Measurements from ENCODE around the gene ABRACL. TPM values are rescaled to one million over a fixed set of nuclear protein-coding genes. Genes with fewer than 3 reads are reported as not detected.

ABRACL gene
- total and polyA plus RNA-seq, 2 experiments from 2014 or later: 81.8 to 110 TPM

DNA sequence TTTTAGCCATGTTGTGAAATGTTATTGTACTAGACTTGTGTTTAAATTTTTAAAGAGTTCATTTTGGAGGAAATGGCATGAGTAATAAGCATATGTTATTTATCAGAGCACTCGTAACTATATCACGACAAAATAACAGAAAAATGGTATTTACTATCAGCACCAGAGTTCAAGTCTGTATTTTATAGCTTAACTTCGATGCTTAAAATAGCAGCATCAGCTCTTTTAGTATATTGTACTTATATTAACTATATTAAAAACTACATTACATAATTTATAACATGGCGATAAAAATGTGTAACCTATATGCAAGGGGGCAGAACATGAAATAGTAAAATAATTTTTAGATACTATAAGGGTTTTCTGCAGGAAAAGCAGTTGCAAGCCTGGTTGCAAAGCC is 52.9 kb downstream of the ABRACL start:
- Histone ChIP-seq H3K4me3 (no peak overlapping the region), H3K9me2 (replicated peaks; ENCODE audit: insufficient read depth) (no peaks in the 10 kb centered on the region), H2AFZ (no peak overlapping the region), H3K36me3 (replicated peaks; ENCODE audit: insufficient read depth, low read depth) (no peaks in the 10 kb centered on the region), H3K79me2 (no peaks in the 10 kb centered on the region), H3K27me3 (no peaks in the 10 kb centered on the region), H3K27ac (no peak overlapping the region), H4K20me1 (ENCODE audit: insufficient read depth, poor library complexity, severe bottlenecking) (no peaks in the 10 kb centered on the region), H3K4me2 (no peak overlapping the region), H3K4me1 (ENCODE audit: insufficient read depth) (no peaks in the 10 kb centered on the region), H3K9me3 (ENCODE audit: low read depth) (no peaks in the 10 kb centered on the region)
- no peak for DNase-seq (ENCODE audit: low spot score)
- WGBS (ENCODE audit: low lambda C conversion rate, missing lambda C conversion rate): 72% methylated on average over 4 of the region's 4 CpGs
- TF ChIP-seq, protein P1, sequence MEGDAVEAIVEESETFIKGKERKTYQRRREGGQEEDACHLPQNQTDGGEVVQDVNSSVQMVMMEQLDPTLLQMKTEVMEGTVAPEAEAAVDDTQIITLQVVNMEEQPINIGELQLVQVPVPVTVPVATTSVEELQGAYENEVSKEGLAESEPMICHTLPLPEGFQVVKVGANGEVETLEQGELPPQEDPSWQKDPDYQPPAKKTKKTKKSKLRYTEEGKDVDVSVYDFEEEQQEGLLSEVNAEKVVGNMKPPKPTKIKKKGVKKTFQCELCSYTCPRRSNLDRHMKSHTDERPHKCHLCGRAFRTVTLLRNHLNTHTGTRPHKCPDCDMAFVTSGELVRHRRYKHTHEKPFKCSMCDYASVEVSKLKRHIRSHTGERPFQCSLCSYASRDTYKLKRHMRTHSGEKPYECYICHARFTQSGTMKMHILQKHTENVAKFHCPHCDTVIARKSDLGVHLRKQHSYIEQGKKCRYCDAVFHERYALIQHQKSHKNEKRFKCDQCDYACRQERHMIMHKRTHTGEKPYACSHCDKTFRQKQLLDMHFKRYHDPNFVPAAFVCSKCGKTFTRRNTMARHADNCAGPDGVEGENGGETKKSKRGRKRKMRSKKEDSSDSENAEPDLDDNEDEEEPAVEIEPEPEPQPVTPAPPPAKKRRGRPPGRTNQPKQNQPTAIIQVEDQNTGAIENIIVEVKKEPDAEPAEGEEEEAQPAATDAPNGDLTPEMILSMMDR (IDR thresholded peaks at IDR 0.05; ENCODE audit: poor library complexity): no peak
- TF ChIP-seq EZH2phosphoT487 (IDR thresholded peaks at IDR 0.05; ENCODE audit: low read depth, severe bottlenecking, unreplicated experiment) (no peak), EZH2 (IDR thresholded peaks at IDR 0.05; ENCODE audit: borderline replicate concordance) (no peak)

DNA sequence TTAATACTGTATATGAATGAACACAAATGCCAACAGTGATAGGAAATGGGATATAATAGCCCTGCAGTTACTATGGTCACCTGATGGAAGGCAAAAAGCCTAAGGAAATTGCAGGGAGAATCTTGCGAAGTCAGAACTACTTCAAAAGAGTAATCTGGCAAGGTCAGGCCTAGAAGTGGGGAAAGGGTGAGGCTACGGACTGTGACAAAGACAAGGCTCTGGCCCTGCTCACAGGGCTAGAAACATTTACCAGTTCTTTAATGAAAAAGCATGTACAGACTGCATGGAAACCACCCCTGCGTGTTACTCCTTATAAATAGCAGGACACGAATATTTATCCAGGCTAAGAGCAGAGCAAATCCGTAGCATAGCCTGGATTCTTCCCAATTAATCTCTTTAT is 53.8 kb downstream of the ABRACL start:
- no peaks in the 10 kb centered on the region for H3K9me2 ChIP-seq (replicated peaks; ENCODE audit: insufficient read depth)
- no peak overlapping the region for H3K4me3 ChIP-seq
- H2AFZ ChIP-seq: no peak overlapping the region
- H3K9me3 ChIP-seq (ENCODE audit: low read depth): no peaks in the 10 kb centered on the region
- no peaks in the 10 kb centered on the region for H3K4me1 ChIP-seq (ENCODE audit: insufficient read depth)
- H3K27ac ChIP-seq: no peak overlapping the region
- H3K4me2 ChIP-seq: no peak overlapping the region
- no peaks in the 10 kb centered on the region for H3K36me3 ChIP-seq (replicated peaks; ENCODE audit: insufficient read depth, low read depth)
- no peaks in the 10 kb centered on the region for H4K20me1 ChIP-seq (ENCODE audit: insufficient read depth, poor library complexity, severe bottlenecking)
- 89% methylated on average over 5 of the region's 5 CpGs for WGBS (ENCODE audit: low lambda C conversion rate, missing lambda C conversion rate)
- no peaks in the 10 kb centered on the region for H3K79me2 ChIP-seq
- no peaks in the 10 kb centered on the region for H3K27me3 ChIP-seq
- no peak for TF ChIP-seq EZH2 (IDR thresholded peaks at IDR 0.05; ENCODE audit: borderline replicate concordance)
- no peak for TF ChIP-seq EZH2phosphoT487 (IDR thresholded peaks at IDR 0.05; ENCODE audit: low read depth, severe bottlenecking, unreplicated experiment)
- TF ChIP-seq, protein P1 (IDR thresholded peaks at IDR 0.05; ENCODE audit: poor library complexity): no peak
- no peak for DNase-seq (ENCODE audit: low spot score)

DNA sequence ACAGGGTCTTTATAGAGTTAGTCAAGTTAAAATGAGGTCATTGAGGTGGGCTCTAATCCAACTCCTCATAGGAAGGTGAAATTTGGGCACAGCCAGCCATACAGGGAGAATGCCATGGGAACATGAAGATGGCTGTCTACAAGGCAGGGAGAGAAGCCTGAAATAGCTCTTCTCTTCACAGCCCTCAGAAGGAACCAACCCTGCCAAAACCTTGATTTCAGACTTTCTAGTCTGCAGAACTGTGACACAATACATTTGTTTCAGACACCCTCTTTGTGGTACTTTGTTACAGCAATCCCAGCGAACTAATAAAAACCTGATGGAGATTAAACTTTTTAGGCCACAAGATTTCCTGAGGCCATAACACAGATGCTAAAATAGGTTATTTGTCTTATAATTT is 63.3 kb downstream of the ABRACL start:
- no peaks in the 10 kb centered on the region for H3K36me3 ChIP-seq (replicated peaks; ENCODE audit: insufficient read depth, low read depth)
- WGBS (ENCODE audit: low lambda C conversion rate, missing lambda C conversion rate): 75% methylated on average over 1 of the region's 1 CpG
- no peak overlapping the region for H2AFZ ChIP-seq
- H3K4me1 ChIP-seq (ENCODE audit: insufficient read depth): no peaks in the 10 kb centered on the region
- TF ChIP-seq, protein P1 (IDR thresholded peaks at IDR 0.05; ENCODE audit: poor library complexity): no peak
- TF ChIP-seq EZH2 (IDR thresholded peaks at IDR 0.05; ENCODE audit: borderline replicate concordance) (no peak), EZH2phosphoT487 (IDR thresholded peaks at IDR 0.05; ENCODE audit: low read depth, severe bottlenecking, unreplicated experiment) (no peak)
- no peaks in the 10 kb centered on the region for H4K20me1 ChIP-seq (ENCODE audit: insufficient read depth, poor library complexity, severe bottlenecking)
- H3K79me2 ChIP-seq: no peaks in the 10 kb centered on the region
- no peaks in the 10 kb centered on the region for H3K27me3 ChIP-seq
- no peak overlapping the region for H3K4me3 ChIP-seq
- no peaks in the 10 kb centered on the region for H3K9me3 ChIP-seq (ENCODE audit: low read depth)
- H3K4me2 ChIP-seq: no peak overlapping the region
- no peak for DNase-seq (ENCODE audit: low spot score)
- no peaks in the 10 kb centered on the region for H3K9me2 ChIP-seq (replicated peaks; ENCODE audit: insufficient read depth)
- H3K27ac ChIP-seq: no peak overlapping the region

Other genes with a start within 250 kb of the ABRACL start
- gene ECT2L, start 232.7 kb upstream of the ABRACL start, total RNA-seq: 0.16 TPM in 1 of 2 replicates, not detected in the other
- 0.04 TPM in 1 of 2 replicates, not detected in the other for gene ECT2L, start 232.7 kb upstream of the ABRACL start, polyA plus RNA-seq
- 39.3 and 43.1 TPM in 2 replicates for gene REPS1, start 40.5 kb upstream of the ABRACL start, total RNA-seq
- 30.0 and 31.3 TPM in 2 replicates for gene REPS1, start 40.5 kb upstream of the ABRACL start, polyA plus RNA-seq
- 21.7 and 27.8 TPM in 2 replicates for gene HECA, start 106.3 kb downstream of the ABRACL start, total RNA-seq
- 8.9 and 9.2 TPM in 2 replicates for gene HECA, start 106.3 kb downstream of the ABRACL start, polyA plus RNA-seq